HepG2 (cell line): ENCODE results near the gene FKBP9. TPM values are rescaled to one million over a fixed set of nuclear protein-coding genes. Genes with fewer than 3 reads are reported as not detected.

Source experiments
- ATAC-seq: fragments of 200-7000 bp; cut with Tn5 transposase; 3 replicates; pipeline ENCODE4 v1.9.1; 2020; ENCODE audit warnings: mild to moderate bottlenecking, moderate library complexity
- BruUV-seq: library from RNA; stranded (reverse); fragments of 400-500 nt; replicated peaks from 2 replicates; lab custom pipeline; 2021; lab: Mats Ljungman, UMichigan
- CTCF ChIA-PET: fragments of 300-600 bp; formaldehyde crosslinking; extraction: SDS; loops from one replicate; lab custom pipeline; 2021; ENCODE audit warnings: low total read pairs, inconsistent platforms, low intra/inter-chr PET ratio; lab: Yijun Ruan, JAX
- POLR2A ChIA-PET: fragments of 350-600 bp; sonication (Branson Sonifier 250); formaldehyde crosslinking; loops from one replicate; lab custom pipeline; 2020; ENCODE audit warnings: antibody characterized with exemption, inconsistent platforms; lab: Yijun Ruan, JAX
- DNase-seq: peaks from one replicate; pipeline ENCODE4 v3.0.0-alpha.2; 2015; ENCODE audit warnings: low spot score
- FAIRE-seq: peaks from 3 replicates; lab custom pipeline; 2011; peaks lifted over from hg19 to GRCh38; lab: Jason Lieb, UNC
- H2AFZ ChIP-seq: one replicate; pipeline ENCODE4 v1.6.1; 2011; ENCODE audit warnings: low read length, inconsistent platforms
- H3K27ac ChIP-seq: fragments of 300-600 bp; 3 replicates; pipeline ENCODE4 v1.8.0; 2011; ENCODE audit warnings: mixed run types, mild to moderate bottlenecking, mixed read lengths, low read length, inconsistent platforms; ENCODE audit not compliant: insufficient read depth; ENCODE audit errors: extremely low read length
- H3K27me3 ChIP-seq, 2 experiments: fragments of 200-600 bp in 1 of 2; 2 replicates in 1 of 2; 3 replicates in 1 of 2; pipeline versions ENCODE4 v1.6.0 to v1.8.0; 2011; ENCODE audit warnings: low read length in 2 of 2, mild to moderate bottlenecking in 2 of 2, moderate library complexity in 2 of 2, inconsistent platforms in 1 of 2; ENCODE audit not compliant: insufficient read depth in 2 of 2, control insufficient read depth in 1 of 2
- H3K36me3 ChIP-seq, 2 experiments: fragments of 200-600 bp in 1 of 2; replicated peaks in 1 of 2; 2 replicates in 1 of 2; 3 replicates in 1 of 2; pipeline versions ENCODE4 v1.5.1 to v1.8.0; 2011; ENCODE audit warnings: low read length in 2 of 2, inconsistent platforms in 1 of 2; ENCODE audit not compliant: insufficient read depth in 2 of 2, control insufficient read depth in 1 of 2
- H3K4me1 ChIP-seq: 2 replicates; pipeline ENCODE4 v1.5.1; 2012; ENCODE audit warnings: low read length, inconsistent platforms; ENCODE audit not compliant: insufficient read depth
- H3K4me2 ChIP-seq: 2 replicates; pipeline ENCODE4 v1.6.0; 2011; ENCODE audit warnings: low read depth, low read length, inconsistent platforms
- H3K4me3 ChIP-seq, 3 experiments: fragments of 200-600 bp in 1 of 3; sonication (generic), shearing (Covaris generic) in 1 of 3; replicated peaks in 1 of 3; 2 replicates each; pipeline ENCODE4 v1.5.1; 2011 to 2016; ENCODE audit warnings: low read length in 3 of 3, inconsistent platforms in 2 of 3, low read depth in 2 of 3, mild to moderate bottlenecking in 2 of 3, control low read depth in 1 of 3, mixed read lengths in 1 of 3; ENCODE audit not compliant: insufficient read depth in 1 of 3
- H3K79me2 ChIP-seq: one replicate; pipeline ENCODE4 v1.6.1; 2011; ENCODE audit warnings: low read length, inconsistent platforms; ENCODE audit not compliant: insufficient read depth
- H3K9ac ChIP-seq: 2 replicates; pipeline ENCODE4 v1.6.0; 2011; ENCODE audit warnings: mild to moderate bottlenecking, low read depth, low read length, inconsistent platforms; ENCODE audit not compliant: insufficient read depth
- H3K9me3 ChIP-seq: 2 replicates; pipeline ENCODE4 v1.5.1; 2012; ENCODE audit warnings: mild to moderate bottlenecking, low read length
- H4K20me1 ChIP-seq: 2 replicates; pipeline ENCODE4 v1.6.0; 2011; ENCODE audit warnings: inconsistent platforms, mild to moderate bottlenecking, low read length, moderate library complexity; ENCODE audit not compliant: insufficient read depth
- ELF3 ChIP-seq: IDR thresholded peaks from 2 replicates; pipeline ENCODE4 v1.6.1; 2016; ENCODE audit warnings: missing genetic modification reagents, missing compliant biosample characterization
- MAFF ChIP-seq: IDR thresholded peaks from 2 replicates; pipeline ENCODE4 v1.6.1; 2011; ENCODE audit warnings: low read depth, low read length, improper control_type of control experiment
- MAFK ChIP-seq, 2 experiments: IDR thresholded peaks in 1 of 2; conservative IDR thresholded peaks in 1 of 2; 2 replicates each; pipeline ENCODE4 v1.6.1; 2011; ENCODE audit warnings: improper control_type of control experiment in 2 of 2, low read length in 2 of 2
- MTERF4 ChIP-seq: sonication (generic); formaldehyde crosslinking; IDR thresholded peaks from 2 replicates; pipeline ENCODE4 v1.8.0; 2023; ENCODE audit warnings: mild to moderate bottlenecking, missing genetic modification reagents
- SOX5 ChIP-seq: IDR thresholded peaks from 2 replicates; pipeline ENCODE4 v1.6.1; 2016; ENCODE audit warnings: borderline replicate concordance
- TARDBP ChIP-seq: sonication (generic); formaldehyde crosslinking; IDR thresholded peaks from 2 replicates; pipeline ENCODE4 v1.8.0; 2022; ENCODE audit warnings: mild to moderate bottlenecking, missing genetic modification reagents
- ZNF335 ChIP-seq: sonication (generic); formaldehyde crosslinking; IDR thresholded peaks from 2 replicates; pipeline ENCODE4 v1.4.0; 2020; ENCODE audit warnings: missing genetic modification reagents
- ZNF800 ChIP-seq: sonication (generic); formaldehyde crosslinking; IDR thresholded peaks from 2 replicates; pipeline ENCODE4 v1.4.0; 2020; ENCODE audit warnings: missing genetic modification reagents
- WGBS: methylation state at CpG from one replicate; pipeline ENCODE4 v1.1.6; 2017; ENCODE audit warnings: low lambda C conversion rate; 5-methylcytosine and 5-hydroxymethylcytosine counted together
- in situ Hi-C: cut with HindIII; loops from 2 replicates; pipeline ENCODE4 v1.10.0; 2017; ENCODE audit warnings: low pct_unique_long_range_greater_than_20kb; ENCODE audit not compliant: extremely low pct_ligation_motif_present
- intact Hi-C: fragments of 100-400 bp; cut with micrococcal nuclease; formaldehyde crosslinking; loops from one replicate; pipeline ENCODE4 v1.10.0; 2022; ENCODE audit not compliant: unreplicated experiment
- polyA plus RNA-seq, 8 experiments: library from polyadenylated mRNA; depleted of rRNA in 3 of 8; stranded (reverse) in 7 of 8; unstranded in 1 of 8; fragments of >200 nt; fragmentation: Illumina TruSeq in 4 of 8; extraction: Trizol in 4 of 8; gene quantifications; 2 replicates each; pipeline versions ENCODE4 v1.2.1 to v1.2.3, GENCODE V29; 2011 to 2016; ENCODE audit warnings: low read depth in 4 of 8, missing spikeins in 1 of 8, mixed read lengths in 1 of 8; ENCODE audit not compliant: insufficient read depth in 1 of 8
- total RNA-seq, 5 experiments: library from RNA; depleted of rRNA; stranded (reverse); fragments of >200 nt; fragmentation: Illumina TruSeq; extraction: Trizol; gene quantifications; 2 replicates each; pipeline ENCODE4 v1.2.3, GENCODE V29; 2016; ENCODE audit warnings: low read depth in 1 of 5
- TF ChIP-seq, protein P1 (sequence below): IDR thresholded peaks from 2 replicates; pipeline ENCODE4 v1.6.1; 2012; ENCODE audit warnings: inconsistent platforms
- TF ChIP-seq, protein P2 (sequence below): sonication (generic); formaldehyde crosslinking; conservative IDR thresholded peaks from 2 replicates; pipeline ENCODE4 v1.4.0; 2020; ENCODE audit warnings: missing genetic modification reagents

The FKBP9 gene
- total and polyA plus RNA-seq, 2 of the 13 experiments (the other 11 are each of a cell fraction or from before 2014, with no cell fraction given) = 34.0 to 41.5 TPM

- ChIA-PET CTCF (no interaction called here), POLR2A (no interaction called here)
- FAIRE-seq (no peak), DNase-seq (no peak), ATAC-seq (no peak)
- in situ Hi-C loops = no loop called here
- BruUV-seq = no TSS peak
- TF ChIP-seq SOX5 (no peak), MTERF4 (CRISPR knock-in tag) (no peak), MAFK (conservative IDR thresholded peaks at IDR 0.05 in 1 of 2, IDR thresholded peaks at IDR 0.05 in 1 of 2; ENCODE audit: low read length in 2 of 2) (peak; percentile 43 to 46; a peak in 2 of 4 replicates), ELF3 (CRISPR knock-in tag) (no peak), MAFF (0 out of 2 replicates have a peak, but pooled peaks have one; percentile 2)
- TF ChIP-seq, protein P1, sequence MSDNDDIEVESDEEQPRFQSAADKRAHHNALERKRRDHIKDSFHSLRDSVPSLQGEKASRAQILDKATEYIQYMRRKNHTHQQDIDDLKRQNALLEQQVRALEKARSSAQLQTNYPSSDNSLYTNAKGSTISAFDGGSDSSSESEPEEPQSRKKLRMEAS = no peak
- peaks cover under 1% of the 10 kb centered on the region for H3K79me2 ChIP-seq
- H2AFZ ChIP-seq = no peak overlapping the region
- no peak overlapping the region for H3K4me3 ChIP-seq
- intact Hi-C loops = no loop called here
- no peaks in the 10 kb centered on the region for H4K20me1 ChIP-seq
- no peak overlapping the region for H3K27ac ChIP-seq
- H3K4me1 ChIP-seq = 0 out of 2 replicates have a peak, but pooled peaks cover under 1% of the 10 kb centered on the region
- H3K27me3 ChIP-seq = no peaks in the 10 kb centered on the region
- no peaks in the 10 kb centered on the region for H3K9me3 ChIP-seq
- peaks cover 8 to 47% of the 10 kb centered on the region in 2 experiments for H3K36me3 ChIP-seq
- H3K4me2 ChIP-seq = no peak overlapping the region
- WGBS = 100% methylated on average over 7 of the region's 7 CpGs
- H3K9ac ChIP-seq = no peak overlapping the region
Measured at GRCh38 chr7:32930378-32930777, 26.9 kb upstream of the FKBP9 start.

- in situ Hi-C loops = no loop called here
- Histone ChIP-seq H3K4me2 (no peak overlapping the region), H4K20me1 (peaks cover 3% of the 10 kb centered on the region; the same call in 1 of the 2 replicates), H3K4me1 (peaks cover 36% of the 10 kb centered on the region), H2AFZ (no peak overlapping the region), H3K36me3 (peaks cover 2 to 16% of the 10 kb centered on the region in 2 experiments), H3K27me3 (no peaks in the 10 kb centered on the region), H3K4me3 (no peak overlapping the region), H3K79me2 (peaks cover 35% of the 10 kb centered on the region), H3K9ac (no peak overlapping the region), H3K9me3 (no peaks in the 10 kb centered on the region), H3K27ac (no peak overlapping the region)
- BruUV-seq = no TSS peak
- ChIA-PET CTCF (no interaction called here), POLR2A (no interaction called here)
- FAIRE-seq (no peak), DNase-seq (no peak), ATAC-seq (no peak)
- intact Hi-C loops = no loop called here
- WGBS = 92% methylated on average over 1 of the region's 1 CpG
- TF ChIP-seq, protein P2, sequence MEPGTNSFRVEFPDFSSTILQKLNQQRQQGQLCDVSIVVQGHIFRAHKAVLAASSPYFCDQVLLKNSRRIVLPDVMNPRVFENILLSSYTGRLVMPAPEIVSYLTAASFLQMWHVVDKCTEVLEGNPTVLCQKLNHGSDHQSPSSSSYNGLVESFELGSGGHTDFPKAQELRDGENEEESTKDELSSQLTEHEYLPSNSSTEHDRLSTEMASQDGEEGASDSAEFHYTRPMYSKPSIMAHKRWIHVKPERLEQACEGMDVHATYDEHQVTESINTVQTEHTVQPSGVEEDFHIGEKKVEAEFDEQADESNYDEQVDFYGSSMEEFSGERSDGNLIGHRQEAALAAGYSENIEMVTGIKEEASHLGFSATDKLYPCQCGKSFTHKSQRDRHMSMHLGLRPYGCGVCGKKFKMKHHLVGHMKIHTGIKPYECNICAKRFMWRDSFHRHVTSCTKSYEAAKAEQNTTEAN = no peak
- TF ChIP-seq ZNF335 (CRISPR knock-in tag) = no peak
- TF ChIP-seq TARDBP = no peak
- no peak for TF ChIP-seq ZNF800 (CRISPR knock-in tag)
Measured at GRCh38 chr7:32935558-32935957, 21.7 kb upstream of the FKBP9 start.
